GM21825 (cell line): ENCODE results near the gene CACNA1I.

Experiments used
- ATAC-seq: cut with Tn5 transposase; IDR thresholded peaks from one replicate; pipeline ENCODE4 v1.9.1; 2021; ENCODE audit warnings: mild to moderate bottlenecking, moderate library complexity; ENCODE audit not compliant: unreplicated experiment

CACNA1I gene

DNA sequence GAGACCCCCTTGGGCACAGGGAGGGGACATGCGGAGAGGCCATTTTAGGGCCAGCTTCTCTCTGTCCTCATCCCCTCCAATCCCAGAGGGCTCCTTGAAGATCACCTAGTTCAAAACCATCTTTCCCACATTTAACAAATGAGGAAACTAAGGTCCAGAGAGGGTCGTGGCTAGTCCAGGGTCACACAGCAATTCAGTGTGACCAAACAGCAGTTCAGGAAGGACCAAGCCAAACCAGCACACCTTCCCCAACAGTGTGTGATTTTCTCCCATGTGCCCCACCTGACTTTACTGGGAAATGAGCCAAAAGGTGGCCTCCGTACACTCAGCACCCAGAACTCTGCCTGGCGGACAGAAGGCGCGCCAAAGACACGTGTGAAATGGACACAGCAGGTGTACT, 51.3 kb downstream of the CACNA1I start:
- no peak for ATAC-seq

DNA sequence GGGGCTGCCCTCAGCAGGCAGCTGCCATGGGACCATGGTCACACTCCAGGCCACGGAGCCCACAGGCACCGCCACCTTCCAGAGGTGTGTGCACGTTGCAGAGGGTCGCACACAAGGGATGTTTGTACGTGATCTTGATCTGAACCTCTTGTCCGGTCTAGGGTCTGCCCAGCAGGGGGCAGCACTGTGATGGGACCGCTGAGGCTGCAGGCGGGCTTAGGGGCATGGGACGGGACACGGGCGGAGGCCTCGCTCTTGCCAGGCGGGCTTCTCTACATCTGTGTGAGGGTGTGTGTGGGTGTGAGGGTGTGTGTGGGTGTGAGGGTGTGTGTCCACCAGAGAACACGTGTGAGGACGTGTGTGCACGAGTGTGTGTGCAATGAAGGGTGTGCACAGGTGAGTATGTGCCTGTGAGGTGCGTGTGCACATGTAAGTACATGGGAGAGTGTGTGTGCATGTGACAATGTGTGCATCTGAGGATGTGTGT, 52.4 kb downstream of the CACNA1I start:
- no peak for ATAC-seq

DNA sequence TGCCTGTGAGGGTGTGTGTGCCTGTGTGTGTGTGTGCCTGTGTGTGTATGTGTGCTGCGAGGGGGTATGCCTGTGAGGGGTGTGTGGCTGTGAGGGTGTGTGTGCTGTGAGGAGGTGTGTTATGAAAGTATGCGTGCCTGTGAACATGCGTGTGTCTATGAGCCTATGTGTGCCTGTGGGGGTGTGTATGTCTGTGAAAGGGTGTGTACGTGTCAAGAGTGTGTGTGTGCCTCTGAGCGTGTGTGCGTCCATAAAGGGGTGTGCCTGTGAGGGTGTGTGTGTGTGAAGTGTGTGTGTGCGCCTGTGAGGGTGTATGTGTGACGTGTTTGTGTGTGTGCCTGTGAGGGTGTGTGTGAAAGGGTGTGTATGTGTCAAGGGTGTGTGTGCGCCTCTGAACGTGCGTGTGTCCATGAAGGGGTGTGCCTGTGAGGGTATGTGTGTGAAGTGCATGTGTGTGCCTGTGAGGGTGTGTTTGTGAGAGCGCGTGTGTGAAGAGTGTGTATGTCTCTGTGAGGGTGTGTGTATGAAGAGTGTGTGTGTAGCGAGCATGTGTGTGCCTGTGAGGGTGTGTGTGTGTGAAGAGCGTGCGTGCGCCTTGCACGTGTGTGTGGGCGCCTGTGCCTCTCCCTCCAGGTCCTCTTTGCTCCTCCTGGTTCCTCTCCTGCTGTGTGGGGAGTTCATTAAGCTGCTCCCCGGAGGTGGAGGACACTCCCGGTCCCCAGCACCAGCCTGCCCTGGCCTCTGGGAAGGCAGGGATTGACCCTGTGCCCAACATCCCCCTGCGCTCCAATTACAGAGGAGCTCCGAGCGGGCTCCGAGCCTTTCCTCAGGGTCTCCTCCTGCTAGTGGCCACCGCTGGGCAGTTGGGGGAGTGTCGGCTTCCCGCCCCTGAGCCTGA, 53.3 kb downstream of the CACNA1I start:
- ATAC-seq, result no peak

DNA sequence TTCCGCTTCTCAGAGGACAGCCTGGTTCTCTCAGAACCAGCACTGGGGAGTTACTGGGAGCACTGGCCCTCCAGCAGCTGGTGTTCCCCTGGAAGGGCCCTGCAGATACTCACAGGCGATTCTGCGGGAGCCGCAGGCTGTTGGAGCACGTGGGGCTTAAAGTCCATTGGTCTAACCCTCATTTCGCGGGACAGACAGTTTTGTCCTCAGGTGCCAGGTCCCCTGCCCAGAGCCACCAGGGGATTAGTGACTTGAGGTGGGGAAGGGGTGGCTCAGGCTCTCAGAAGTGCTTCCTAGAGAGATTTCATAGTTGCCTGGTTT, 53.9 kb downstream of the CACNA1I start:
- no peak for ATAC-seq

DNA sequence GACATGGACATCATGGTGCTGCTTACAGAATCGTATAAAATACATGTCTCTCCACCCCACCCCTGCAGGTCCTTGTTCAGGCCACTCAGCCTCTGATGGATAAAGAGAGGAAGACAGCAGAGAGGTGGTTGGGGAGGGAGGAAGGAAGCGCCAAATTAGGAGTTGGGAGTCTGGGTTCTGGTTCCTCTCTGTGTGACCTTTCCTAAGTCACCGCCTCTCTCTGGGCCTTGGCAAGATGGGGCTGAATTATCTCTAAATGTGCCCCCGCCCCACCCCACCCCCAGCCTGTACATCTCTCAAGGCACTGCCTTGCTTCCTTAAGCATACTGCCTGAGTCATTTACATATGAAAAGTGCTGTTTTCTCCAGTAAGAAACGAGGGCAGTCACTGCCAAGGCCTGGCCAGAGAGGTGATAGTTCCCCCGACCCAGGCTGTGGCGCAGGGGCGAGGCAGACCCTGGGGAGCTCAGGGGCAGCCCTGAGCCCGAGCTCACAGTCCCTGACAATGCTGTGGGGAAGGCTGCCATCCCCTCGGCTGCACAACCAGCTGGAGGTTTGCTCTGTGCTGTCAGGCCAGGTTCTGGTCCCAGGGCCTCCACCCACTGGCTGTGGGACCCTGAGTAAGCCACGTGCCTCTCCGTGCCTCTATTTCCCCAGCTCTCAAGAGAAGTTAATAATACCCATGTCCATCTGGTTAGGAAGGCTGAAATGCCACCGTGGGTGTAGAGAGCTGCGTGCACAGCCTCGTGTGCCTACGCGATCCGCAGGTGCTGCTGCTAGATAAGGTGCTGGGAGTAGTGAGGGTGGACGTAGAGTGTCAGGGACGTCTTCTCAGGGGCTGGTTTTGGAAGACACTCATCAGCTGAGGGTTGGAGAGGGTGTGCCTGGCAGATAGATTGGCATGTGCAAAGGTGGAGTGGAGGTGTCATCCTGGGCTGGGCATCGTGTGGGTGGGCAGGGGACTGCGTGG, 55.3 kb downstream of the CACNA1I start:
- ATAC-seq, result no peak

DNA sequence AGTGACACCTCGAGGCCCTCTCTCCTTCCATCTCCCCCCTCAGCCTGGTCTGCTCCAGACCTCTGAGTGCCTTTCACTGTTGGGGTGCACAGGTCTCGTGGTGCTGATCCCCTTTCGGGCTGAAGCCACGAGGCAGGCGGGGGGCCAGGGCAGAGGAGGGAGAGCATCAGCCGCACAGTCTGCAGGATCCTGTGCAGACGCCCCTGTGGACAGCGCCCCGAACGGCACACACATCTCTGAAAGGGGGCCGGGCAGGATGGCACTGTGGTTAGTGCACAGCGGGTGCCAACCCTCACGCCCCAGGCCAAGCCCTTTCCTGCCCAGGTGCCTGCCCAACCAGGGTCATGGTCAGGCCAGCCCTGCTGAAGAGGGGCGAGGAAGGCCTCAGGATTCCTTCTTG, 56.7 kb downstream of the CACNA1I start:
- no peak for ATAC-seq

DNA sequence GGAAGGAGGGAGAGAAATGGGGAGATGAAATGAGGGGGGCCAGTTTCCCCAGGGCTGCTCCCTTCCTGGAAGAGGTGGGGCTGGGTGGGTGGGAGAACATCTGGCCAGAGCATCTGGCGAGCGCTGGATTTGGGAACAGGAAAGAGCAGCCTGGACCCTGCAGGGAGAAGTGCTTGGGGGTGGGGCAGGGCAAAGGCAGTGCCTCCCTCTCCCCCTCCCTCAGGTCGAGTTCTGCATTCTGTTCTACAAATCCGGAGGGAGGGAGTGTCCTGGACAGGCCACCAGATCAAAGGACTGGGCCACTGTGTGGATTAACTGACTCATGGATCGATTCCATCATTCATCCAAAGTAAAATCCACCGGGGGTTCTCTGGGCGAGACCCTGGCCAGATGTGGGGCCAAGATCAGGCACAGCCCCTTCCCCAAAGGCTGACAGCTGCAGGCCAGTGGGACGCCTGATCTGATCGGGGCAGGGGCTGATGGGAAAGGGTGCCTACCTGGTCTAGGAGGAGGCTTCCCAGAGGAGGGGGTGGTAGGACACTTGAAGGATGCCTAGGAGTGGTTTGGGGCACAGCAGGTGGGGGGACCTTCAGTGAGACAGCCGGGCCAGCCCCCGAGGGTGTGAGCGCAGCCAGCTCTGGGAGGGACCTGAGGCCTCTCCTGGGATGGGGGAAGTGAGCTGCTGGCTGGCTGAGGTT, 57.5 kb downstream of the CACNA1I start:
- no peak for ATAC-seq

DNA sequence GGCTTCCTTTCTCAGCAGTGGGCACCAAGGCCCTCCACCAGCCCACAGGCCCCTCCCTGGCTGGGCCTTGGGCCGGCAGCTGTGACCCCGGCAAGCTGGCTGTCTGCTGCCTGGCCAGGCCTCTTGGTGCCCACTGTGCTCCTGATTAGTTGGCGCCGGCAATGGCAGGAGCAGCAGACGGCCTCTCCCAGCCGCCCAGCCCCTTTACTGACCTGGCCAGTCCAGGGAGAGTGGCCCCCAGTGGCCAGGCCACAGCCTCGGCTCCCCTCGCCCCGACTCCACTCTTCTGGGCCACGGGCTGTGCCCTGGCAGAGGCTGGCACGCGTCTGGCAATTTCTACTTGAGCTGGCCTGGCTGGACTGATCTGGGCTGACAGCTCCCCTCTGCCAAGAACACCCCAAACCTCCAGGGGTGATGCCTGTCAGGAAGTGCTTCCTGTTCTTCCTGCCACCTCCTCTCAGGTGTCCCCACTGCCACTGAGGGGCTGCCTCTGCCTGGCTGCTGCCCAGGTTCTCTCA, 58.1 kb downstream of the CACNA1I start:
- no peak for ATAC-seq

DNA sequence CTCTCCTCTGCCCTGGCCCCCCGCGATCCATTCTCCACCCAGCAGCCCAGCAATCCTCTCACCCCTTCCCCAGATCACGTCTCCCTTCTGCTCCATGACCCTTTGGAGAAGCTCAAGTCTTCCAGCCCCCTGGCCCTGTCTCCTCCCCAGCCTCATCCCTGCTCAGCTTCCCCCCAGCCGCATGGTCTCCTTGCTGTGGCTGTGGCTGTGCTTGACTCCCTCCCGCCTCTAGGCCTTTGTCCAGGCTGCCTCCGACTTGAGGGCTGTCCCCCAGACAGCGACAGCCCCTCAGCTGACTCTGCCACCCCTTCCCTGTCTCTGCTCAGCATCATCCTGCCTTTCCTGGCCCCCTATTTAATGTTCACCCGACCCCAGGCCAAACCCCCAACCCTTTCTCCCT, 59.3 kb downstream of the CACNA1I start:
- ATAC-seq, result no peak

DNA sequence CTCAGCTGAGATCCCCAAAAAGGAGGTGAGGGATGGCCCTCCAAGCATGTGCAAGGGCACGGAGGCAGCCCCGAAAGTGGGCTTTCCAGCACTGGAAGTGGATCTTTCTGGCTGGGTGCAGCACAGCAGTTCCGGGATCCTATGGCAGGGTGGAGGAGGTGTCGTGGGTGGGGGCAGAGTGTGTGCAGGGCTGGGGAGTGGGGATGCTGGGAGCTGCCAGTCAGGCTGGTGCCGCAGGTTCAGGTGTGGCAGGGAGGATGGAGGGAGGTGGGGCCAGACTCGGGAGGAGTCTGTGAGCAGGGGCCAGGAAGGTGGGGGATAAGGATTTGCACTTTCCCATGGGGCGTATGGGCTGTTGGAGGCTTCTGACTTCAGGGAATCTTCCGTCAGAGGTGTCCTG, 60.2 kb downstream of the CACNA1I start:
- no peak for ATAC-seq

DNA sequence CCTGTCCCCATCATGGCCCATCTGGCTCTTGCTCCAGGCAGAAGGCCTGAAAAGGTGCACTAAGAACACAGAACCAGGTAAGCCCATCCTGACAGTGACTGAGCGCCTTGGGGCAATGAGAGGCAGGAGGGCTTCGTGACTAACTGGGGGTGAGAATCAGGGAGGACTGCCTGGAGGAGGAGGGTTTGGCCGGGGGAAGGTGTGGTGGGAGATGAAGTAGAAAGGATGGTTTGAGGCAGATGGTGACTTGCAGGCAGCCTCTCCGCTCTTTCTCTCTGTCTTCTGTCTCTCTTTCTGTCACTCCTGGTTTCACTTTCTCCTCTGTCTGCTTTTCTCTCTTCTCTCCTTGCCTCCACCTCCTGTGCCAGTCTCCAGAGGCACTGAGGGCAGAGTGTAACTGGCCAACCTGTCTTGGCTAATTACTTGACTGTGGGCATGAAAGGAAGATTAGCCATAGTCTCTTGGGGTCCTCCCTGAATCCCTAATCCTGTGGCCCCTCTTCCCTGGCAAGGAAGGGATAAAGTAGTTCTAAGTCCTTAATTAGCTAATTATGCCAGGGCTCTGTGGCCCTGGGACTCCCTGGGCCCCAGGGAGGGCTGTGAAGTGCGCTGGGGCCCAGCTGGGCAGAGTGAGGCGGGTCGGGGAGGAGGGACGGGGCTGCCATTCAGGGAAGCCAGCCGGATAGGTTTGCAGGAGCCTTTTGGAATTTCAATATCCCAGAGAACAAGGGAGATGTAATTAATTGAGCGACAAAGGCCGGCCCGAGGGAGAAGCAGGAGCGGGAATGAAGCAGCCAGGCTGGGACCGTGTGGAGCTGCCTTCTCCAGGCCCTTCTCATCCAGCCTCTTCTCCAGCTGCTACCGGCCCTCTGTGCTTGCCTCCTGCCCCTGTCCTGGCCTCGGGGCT, 61.1 kb downstream of the CACNA1I start:
- ATAC-seq, result no peak

DNA sequence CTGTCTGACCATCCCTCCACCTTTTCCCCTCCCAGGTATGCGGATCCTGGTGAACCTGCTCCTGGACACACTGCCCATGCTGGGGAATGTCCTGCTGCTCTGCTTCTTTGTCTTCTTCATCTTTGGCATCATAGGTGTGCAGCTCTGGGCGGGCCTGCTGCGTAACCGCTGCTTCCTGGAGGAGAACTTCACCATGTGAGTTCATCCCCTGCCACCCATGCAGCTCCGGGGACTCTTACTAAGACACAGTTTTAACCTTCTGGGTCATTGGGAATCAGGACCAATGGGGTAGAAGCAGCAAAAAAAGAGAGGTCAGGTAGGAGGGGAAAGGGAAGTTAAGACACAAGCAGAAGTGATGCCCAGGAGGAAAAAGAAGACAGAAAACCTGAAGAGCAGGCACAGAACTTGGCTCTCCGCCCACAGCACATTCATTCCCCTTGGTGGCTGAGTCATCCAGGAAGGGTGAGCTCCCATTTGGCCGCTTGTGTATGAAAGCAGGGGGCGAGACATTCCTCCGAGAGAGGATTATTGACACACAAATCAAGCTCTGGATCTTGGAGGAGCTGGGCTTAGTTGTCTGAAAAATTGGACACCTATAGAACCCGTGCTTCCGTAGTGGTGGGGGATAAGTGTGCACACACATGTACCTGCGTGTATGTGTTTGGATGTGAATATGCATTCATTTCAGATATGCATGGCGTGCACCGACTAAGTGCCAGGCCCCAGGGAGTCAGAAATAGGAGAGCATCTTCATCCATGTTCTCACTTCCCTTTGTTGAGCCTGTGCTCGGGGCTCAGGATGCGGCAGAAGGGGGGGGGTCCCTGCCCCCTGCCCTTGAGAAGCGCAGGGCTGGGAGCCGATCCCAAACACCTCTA, 64.2 kb downstream of the CACNA1I start:
- no peak for ATAC-seq

DNA sequence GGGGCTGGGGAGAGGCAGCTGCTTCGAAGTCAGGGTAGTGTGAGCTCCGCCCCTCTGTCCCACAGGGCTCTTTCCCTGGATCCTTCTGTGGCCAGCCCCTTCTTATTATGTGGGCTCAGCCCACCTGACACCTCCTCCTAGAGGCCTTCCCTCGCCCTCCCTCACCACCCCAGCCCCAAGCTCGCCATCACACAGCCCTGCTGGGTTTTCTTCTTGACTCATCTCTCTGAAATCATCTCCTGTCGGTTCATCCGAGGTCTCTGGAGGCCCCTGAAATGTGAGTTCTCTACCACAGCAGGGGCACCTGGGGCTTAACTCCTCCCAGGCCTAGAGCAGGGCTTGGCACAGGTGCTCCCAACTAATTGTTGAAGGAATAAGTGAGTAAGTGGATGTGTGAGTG, 65.2 kb downstream of the CACNA1I start:
- ATAC-seq, result no peak

DNA sequence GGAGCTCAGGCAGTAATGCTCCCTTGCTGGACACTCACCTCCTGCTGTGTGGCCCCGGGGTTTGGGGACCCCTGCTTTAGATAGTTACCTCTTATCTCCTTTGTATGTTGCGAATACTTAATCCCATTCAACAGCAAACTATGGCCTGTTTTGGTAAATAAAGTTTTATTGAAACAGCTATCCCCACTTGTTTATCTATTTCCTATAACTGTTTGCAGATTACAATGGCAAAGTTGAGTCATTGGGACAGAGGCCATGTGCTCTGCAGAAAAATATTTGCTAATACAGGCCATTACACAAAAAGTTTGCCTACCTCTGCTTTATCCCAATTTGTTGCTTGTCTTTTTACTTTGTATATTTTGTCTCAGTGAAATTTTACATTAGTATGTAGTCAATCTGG, 68.4 kb downstream of the CACNA1I start:
- ATAC-seq, result no peak

DNA sequence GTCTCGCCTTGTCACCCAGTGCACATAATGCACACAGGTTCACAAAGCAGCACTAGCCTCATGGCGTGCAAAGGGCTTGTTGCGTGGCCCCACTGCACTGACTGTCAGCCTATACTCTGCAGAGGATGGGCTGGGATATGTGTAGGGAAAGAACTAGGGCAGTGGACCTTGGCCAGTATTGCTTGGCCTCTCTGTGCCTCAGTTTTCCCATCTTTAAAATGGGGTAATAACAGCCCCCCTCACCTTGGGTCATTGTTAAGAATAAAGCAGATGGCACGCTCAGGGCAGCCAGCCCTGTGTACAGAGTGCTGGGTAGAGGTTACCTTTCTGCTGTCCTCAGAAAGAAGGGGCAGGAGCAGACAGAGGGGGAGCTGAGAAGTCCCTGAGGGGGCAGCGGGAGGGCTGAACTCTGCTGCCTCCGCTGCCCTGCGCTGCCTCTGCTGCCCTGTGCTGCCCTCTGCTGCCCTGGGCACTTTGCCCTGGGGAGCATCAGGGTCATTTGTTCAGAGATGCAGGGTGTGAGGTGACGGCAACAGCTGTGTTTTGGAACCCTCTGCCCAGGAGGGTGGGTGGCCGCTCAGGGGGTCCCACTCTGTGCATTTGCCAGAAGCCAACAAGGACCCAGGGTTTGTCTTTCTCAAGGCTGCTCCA, 71.2 kb downstream of the CACNA1I start:
- ATAC-seq, result no peak

DNA sequence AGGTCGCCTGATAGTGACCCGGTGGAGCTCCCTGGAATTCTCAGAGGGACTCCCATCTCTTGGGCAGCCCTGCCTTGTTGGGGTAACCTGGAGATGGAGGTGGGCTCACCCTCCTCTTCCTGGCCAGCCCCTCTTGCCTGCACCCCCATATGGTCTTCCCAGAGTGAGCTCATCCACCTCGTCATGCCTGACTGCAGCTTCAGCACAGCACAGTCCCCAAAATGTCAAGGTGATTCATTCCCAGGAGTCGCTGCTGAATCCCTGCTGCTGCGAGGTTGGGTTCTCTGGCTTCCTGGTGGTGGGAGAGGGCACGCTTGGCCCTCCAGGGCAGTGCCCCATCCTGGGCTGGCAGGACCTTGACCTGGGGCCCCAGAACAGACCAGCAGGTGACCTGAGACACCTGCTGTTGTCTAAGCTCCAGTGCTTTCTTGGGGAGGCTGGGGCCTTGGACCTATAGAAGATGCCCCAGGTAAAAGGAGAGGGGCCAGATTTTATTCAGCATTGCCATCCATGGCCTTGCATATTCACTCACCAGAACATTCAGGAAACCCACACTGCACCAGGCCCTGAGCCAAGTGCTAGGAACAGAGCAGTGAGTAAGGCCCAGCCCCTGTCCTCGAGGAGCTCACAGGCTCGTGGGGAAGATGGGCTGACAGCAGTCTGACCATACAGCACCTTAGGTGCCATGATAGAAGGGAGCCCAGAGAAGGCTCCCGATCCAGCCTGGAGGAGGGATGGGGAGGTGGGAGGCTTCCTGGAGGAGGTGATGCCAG, 72.9 kb downstream of the CACNA1I start:
- no peak for ATAC-seq

DNA sequence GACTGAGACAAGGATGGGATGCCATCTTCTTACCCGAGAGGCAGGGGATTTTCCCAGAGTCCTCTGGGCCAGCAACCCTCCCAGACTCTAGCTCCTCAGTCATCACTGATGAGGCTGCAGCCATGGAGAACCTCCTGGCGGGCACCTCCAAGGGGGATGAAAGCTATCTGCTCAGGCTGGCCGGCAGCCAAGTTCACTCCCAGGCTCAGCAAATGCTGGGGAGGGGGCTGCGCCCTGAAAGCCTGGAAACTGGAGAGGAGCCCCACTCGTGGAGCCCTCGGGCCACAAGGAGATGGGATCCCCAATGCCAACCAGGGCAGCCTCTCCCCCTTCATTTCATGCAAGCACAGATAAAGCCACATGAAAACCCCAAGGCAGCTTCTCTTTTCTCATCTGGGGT, 75.0 kb downstream of the CACNA1I start:
- no peak for ATAC-seq
